ENCODE measurements around the gene ZDHHC8.

Gene ZDHHC8

GRCh38 chr22:20130319-20130718 is 1.3 kb upstream of the ZDHHC8 start:
- DNase-seq, result no peak

- no peak for DNase-seq
These were observed 640 bp upstream of the ZDHHC8 start for GRCh38 chr22:20130731-20131596.

- no peak for DNase-seq
These were observed 468 bp downstream of the ZDHHC8 start for GRCh38 chr22:20131859-20132685.

GRCh38 chr22:20132686-20133246 is 1.2 kb downstream of the ZDHHC8 start:
- DNase-seq, result no peak

- DNase-seq, result no peak
These were observed 2.4 kb downstream of the ZDHHC8 start for GRCh38 chr22:20133930-20134549.

GRCh38 chr22:20135265-20135664 is 3.7 kb downstream of the ZDHHC8 start:
- no peak for DNase-seq

GRCh38 chr22:20135806-20136602 is 4.4 kb downstream of the ZDHHC8 start:
- no peak for DNase-seq

GRCh38 chr22:20136603-20136873 is 4.9 kb downstream of the ZDHHC8 start:
- DNase-seq, result no peak

- no peak for DNase-seq
These were observed 5.5 kb downstream of the ZDHHC8 start for GRCh38 chr22:20137113-20137512.

GRCh38 chr22:20137671-20138416 is 6.2 kb downstream of the ZDHHC8 start:
- DNase-seq, result no peak

- DNase-seq, result no peak
These were observed 6.8 kb downstream of the ZDHHC8 start for GRCh38 chr22:20138417-20138738.

- no peak for DNase-seq
These were observed 7.3 kb downstream of the ZDHHC8 start for GRCh38 chr22:20138868-20139267.

- no peak for DNase-seq
These were observed 7.9 kb downstream of the ZDHHC8 start for GRCh38 chr22:20139391-20140106.

GRCh38 chr22:20140107-20140445 is 8.5 kb downstream of the ZDHHC8 start:
- DNase-seq, result no peak

- no peak for DNase-seq
These were observed 8.9 kb downstream of the ZDHHC8 start for GRCh38 chr22:20140521-20140964.

- DNase-seq, result no peak
These were observed 9.8 kb downstream of the ZDHHC8 start for GRCh38 chr22:20141186-20142077.

- DNase-seq, result no peak
These were observed 11.4 kb downstream of the ZDHHC8 start for GRCh38 chr22:20142711-20143621.

GRCh38 chr22:20143883-20144665 is 12.5 kb downstream of the ZDHHC8 start:
- no peak for DNase-seq

All from cortex of kidney (tissue), 1 donor.